NB4 (cell line): ENCODE measurements around the gene FSTL3.

ENCODE experiments used
- MYC ChIP-seq: IDR thresholded peaks from 2 replicates; pipeline ENCODE4 v1.6.1; 2011; ENCODE audit warnings: low read depth, low read length
- TF ChIP-seq, protein P1 (sequence below): IDR thresholded peaks from one replicate; pipeline ENCODE4 v1.5.1; 2012; ENCODE audit warnings: low read depth, low read length

DNA sequence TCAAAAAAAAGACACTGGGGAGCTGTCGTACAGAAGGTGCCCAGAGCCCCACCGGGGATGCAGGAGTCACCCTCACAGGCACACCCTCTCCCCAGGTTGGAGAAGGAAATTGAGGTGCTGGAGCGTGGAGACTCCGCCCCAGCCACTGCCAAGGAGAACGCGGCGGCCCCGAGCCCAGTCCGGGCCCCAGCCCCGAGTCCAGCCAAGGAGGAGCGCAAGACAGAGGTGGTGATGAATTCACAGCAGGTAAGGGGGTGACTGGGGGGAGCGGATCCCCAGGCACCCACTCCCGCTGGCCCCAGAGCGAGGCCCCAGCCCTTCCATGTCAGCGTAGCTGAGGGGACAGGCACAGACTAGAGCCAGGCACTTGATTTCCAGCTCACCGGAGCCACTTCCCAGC is 54.8 kb downstream of the FSTL3 start:
- TF ChIP-seq, protein P1, sequence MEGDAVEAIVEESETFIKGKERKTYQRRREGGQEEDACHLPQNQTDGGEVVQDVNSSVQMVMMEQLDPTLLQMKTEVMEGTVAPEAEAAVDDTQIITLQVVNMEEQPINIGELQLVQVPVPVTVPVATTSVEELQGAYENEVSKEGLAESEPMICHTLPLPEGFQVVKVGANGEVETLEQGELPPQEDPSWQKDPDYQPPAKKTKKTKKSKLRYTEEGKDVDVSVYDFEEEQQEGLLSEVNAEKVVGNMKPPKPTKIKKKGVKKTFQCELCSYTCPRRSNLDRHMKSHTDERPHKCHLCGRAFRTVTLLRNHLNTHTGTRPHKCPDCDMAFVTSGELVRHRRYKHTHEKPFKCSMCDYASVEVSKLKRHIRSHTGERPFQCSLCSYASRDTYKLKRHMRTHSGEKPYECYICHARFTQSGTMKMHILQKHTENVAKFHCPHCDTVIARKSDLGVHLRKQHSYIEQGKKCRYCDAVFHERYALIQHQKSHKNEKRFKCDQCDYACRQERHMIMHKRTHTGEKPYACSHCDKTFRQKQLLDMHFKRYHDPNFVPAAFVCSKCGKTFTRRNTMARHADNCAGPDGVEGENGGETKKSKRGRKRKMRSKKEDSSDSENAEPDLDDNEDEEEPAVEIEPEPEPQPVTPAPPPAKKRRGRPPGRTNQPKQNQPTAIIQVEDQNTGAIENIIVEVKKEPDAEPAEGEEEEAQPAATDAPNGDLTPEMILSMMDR: no peak
- no peak for TF ChIP-seq MYC
